ENCODE results near the gene PFKFB2.

Gene PFKFB2

DNA sequence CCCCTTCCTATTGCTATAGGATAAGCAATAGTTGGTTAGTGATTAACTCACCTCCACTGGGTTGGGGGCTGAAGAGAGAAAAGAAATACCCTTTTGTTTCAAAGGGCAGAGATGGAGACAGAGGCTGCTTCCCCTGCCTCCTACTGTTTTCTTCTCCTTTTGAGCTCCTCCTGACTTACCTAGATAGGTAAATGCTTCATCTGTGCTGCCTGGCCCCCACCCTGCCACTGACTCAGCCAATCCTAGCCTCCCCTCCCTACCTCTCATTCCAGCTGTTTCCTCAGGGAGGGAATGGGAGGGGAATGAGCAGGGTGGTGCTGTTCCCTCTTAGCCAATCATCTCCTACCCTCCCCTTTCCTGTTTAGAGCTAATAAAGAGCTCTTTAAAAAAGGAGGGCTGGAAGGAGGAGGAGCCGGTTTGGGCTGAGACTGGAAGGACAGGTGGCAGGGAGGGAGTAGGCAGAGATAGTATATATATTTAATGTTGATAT lies 20.5 kb upstream of the PFKFB2 start, which contains the start of gene C1orf116:
Gene C1orf116 (minus strand): TSS at position 229 of the 490 bp plus-strand sequence. CDS start 5,158 bp downstream, outside the sequence.
- DNase-seq: peak; percentile 96
- Histone ChIP-seq H3K9ac (ENCODE audit: low read length) (no peak within 1 kb of the TSS), H3K4me3 (ENCODE audit: low read length) (no peak within 1 kb of the TSS), H3K27ac (ENCODE audit: low read depth, low read length) (no peak within 1 kb of the TSS), H4K8ac (ENCODE audit: low read depth, low read length) (no peak within 1 kb of the TSS), H3K4ac (ENCODE audit: low read depth, low read length) (no peak within 1 kb of the TSS), H3K18ac (ENCODE audit: low read length) (no peak within 1 kb of the TSS), H3K36me3 (ENCODE audit: control insufficient read depth, insufficient read depth, low read length) (no peaks in the 10 kb centered on the region), H3K79me1 (ENCODE audit: low read length) (no peaks in the 10 kb centered on the region), H2BK15ac (replicated peaks; ENCODE audit: low read depth) (no peak within 1 kb of the TSS), H2BK5ac (ENCODE audit: low read length) (no peak within 1 kb of the TSS), H3K79me2 (ENCODE audit: control insufficient read depth, insufficient read depth, low read length) (no peaks in the 10 kb centered on the region), H2AK5ac (ENCODE audit: low read length) (peak within 1 kb of the TSS; percentile 7), H4K5ac (ENCODE audit: low read length) (no peak within 1 kb of the TSS), H3K27me3 (ENCODE audit: insufficient read depth, low read length, poor library complexity) (no peaks in the 10 kb centered on the region), H3K23ac (ENCODE audit: low read length) (no peak within 1 kb of the TSS), H3K4me1 (ENCODE audit: control insufficient read depth, low read depth, low read length) (peaks cover 15% of the 10 kb centered on the region), H2BK120ac (ENCODE audit: low read depth, low read length) (no peak within 1 kb of the TSS), H3K56ac (ENCODE audit: low read length) (peak within 1 kb of the TSS; percentile 22), H3K4me2 (ENCODE audit: low read length) (no peak within 1 kb of the TSS)
- no CpG with 5 or more reads among the region's 1 CpG for WGBS (ENCODE audit: extremely low coverage, insufficient coverage, low lambda C conversion rate)

DNA sequence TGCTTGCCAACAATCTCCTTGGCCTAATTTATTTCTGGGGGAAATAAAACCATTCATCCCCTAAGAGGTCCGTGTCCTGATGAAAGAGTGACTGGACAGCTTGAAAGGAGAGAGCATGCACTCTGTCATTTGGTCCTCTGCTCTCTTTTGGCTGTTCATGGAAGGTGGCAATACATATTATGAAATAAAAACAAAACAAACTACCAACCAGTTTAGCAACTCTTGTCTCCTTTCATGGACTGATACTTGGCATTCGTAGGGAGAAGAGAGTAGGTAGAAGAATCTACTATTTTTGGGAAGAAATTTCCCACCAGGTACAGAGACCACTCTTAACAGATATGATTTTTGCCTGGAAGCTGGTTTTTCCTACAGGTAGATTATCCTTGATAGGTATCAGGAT lies 19.8 kb upstream of the PFKFB2 start:
- Histone ChIP-seq H3K36me3 (ENCODE audit: control insufficient read depth, insufficient read depth, low read length) (no peaks in the 10 kb centered on the region), H2BK120ac (ENCODE audit: low read depth, low read length) (no peak overlapping the region), H3K4me3 (ENCODE audit: low read length) (no peak overlapping the region), H4K8ac (ENCODE audit: low read depth, low read length) (no peak overlapping the region), H3K23ac (ENCODE audit: low read length) (no peak overlapping the region), H3K27ac (ENCODE audit: low read depth, low read length) (no peak overlapping the region), H3K4me2 (ENCODE audit: low read length) (no peak overlapping the region), H3K56ac (ENCODE audit: low read length) (no peak overlapping the region), H4K5ac (ENCODE audit: low read length) (no peak overlapping the region), H3K9ac (ENCODE audit: low read length) (no peak overlapping the region), H3K4ac (ENCODE audit: low read depth, low read length) (no peak overlapping the region), H2BK15ac (replicated peaks; ENCODE audit: low read depth) (no peak overlapping the region), H3K27me3 (ENCODE audit: insufficient read depth, low read length, poor library complexity) (no peaks in the 10 kb centered on the region), H3K4me1 (ENCODE audit: control insufficient read depth, low read depth, low read length) (peaks cover 15% of the 10 kb centered on the region), H2AK5ac (ENCODE audit: low read length) (no peak overlapping the region), H2BK5ac (ENCODE audit: low read length) (no peak overlapping the region), H3K79me2 (ENCODE audit: control insufficient read depth, insufficient read depth, low read length) (no peaks in the 10 kb centered on the region), H3K18ac (ENCODE audit: low read length) (no peak overlapping the region), H3K79me1 (ENCODE audit: low read length) (no peaks in the 10 kb centered on the region)
- DNase-seq: no peak
- WGBS (ENCODE audit: extremely low coverage, insufficient coverage, low lambda C conversion rate): no CpG with 5 or more reads among the region's 2 CpGs

DNA sequence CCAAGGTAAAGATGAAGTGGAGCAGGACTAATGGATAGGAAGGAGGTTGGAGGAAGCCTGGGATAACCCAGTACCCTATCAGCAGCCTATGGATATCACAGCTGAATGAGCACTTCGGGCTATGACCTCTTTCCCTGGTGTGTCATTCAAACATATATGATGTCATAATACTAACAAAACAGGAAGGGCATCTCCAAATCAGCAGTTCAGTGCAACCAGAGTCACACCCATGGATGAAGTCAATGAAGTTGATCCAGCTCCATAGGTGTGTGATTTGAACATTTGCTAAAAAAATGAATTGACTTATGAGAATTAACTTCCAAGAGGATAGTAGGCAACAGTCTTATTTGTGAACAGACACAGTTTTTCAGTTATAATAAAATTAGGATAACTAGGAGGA lies 18.9 kb upstream of the PFKFB2 start:
- no peak overlapping the region for H3K27ac ChIP-seq (ENCODE audit: low read depth, low read length)
- H4K8ac ChIP-seq (ENCODE audit: low read depth, low read length): no peak overlapping the region
- H3K4me2 ChIP-seq (ENCODE audit: low read length): no peak overlapping the region
- H3K9ac ChIP-seq (ENCODE audit: low read length): no peak overlapping the region
- no peak for DNase-seq
- H3K79me1 ChIP-seq (ENCODE audit: low read length): no peaks in the 10 kb centered on the region
- no peak overlapping the region for H4K5ac ChIP-seq (ENCODE audit: low read length)
- H3K18ac ChIP-seq (ENCODE audit: low read length): no peak overlapping the region
- no peaks in the 10 kb centered on the region for H3K79me2 ChIP-seq (ENCODE audit: control insufficient read depth, insufficient read depth, low read length)
- H3K23ac ChIP-seq (ENCODE audit: low read length): no peak overlapping the region
- H2BK120ac ChIP-seq (ENCODE audit: low read depth, low read length): no peak overlapping the region
- H2BK5ac ChIP-seq (ENCODE audit: low read length): no peak overlapping the region
- H3K4me3 ChIP-seq (ENCODE audit: low read length): no peak overlapping the region
- H2AK5ac ChIP-seq (ENCODE audit: low read length): no peak overlapping the region
- no peaks in the 10 kb centered on the region for H3K27me3 ChIP-seq (ENCODE audit: insufficient read depth, low read length, poor library complexity)
- no peak overlapping the region for H2BK15ac ChIP-seq (replicated peaks; ENCODE audit: low read depth)
- peaks cover 14% of the 10 kb centered on the region for H3K4me1 ChIP-seq (ENCODE audit: control insufficient read depth, low read depth, low read length)
- H3K36me3 ChIP-seq (ENCODE audit: control insufficient read depth, insufficient read depth, low read length): no peaks in the 10 kb centered on the region
- H3K4ac ChIP-seq (ENCODE audit: low read depth, low read length): no peak overlapping the region
- no CpG with 5 or more reads among the region's 1 CpG for WGBS (ENCODE audit: extremely low coverage, insufficient coverage, low lambda C conversion rate)
- no peak overlapping the region for H3K56ac ChIP-seq (ENCODE audit: low read length)

DNA sequence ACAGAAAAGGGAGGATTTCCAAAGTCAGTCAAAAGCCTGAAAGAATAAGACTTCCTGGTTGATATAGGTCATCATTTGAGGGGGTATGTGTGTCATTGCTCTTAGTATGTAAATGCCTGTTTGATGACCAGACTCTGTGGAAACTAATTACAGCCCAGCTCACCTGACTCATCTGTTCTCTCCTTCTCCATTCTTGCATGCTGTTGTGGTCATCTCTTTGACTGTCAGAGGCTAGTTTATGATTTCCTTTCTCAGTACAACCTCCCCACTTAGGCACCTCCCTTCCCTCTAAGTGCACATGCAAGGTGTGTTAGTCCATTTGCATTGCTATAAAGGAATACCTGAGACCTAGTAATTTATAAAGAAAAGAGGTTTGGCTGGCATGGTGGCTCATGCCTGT lies 18.1 kb upstream of the PFKFB2 start:
- Histone ChIP-seq H3K9ac (ENCODE audit: low read length) (no peak overlapping the region), H3K27me3 (ENCODE audit: insufficient read depth, low read length, poor library complexity) (no peaks in the 10 kb centered on the region), H3K4me3 (ENCODE audit: low read length) (no peak overlapping the region), H3K36me3 (ENCODE audit: control insufficient read depth, insufficient read depth, low read length) (no peaks in the 10 kb centered on the region), H2BK15ac (replicated peaks; ENCODE audit: low read depth) (no peak overlapping the region), H3K56ac (ENCODE audit: low read length) (no peak overlapping the region), H3K4ac (ENCODE audit: low read depth, low read length) (no peak overlapping the region), H3K18ac (ENCODE audit: low read length) (no peak overlapping the region), H2BK120ac (ENCODE audit: low read depth, low read length) (no peak overlapping the region), H3K4me1 (ENCODE audit: control insufficient read depth, low read depth, low read length) (peaks cover 11% of the 10 kb centered on the region), H2BK5ac (ENCODE audit: low read length) (no peak overlapping the region), H4K5ac (ENCODE audit: low read length) (no peak overlapping the region), H3K79me2 (ENCODE audit: control insufficient read depth, insufficient read depth, low read length) (no peaks in the 10 kb centered on the region), H4K8ac (ENCODE audit: low read depth, low read length) (no peak overlapping the region), H3K23ac (ENCODE audit: low read length) (no peak overlapping the region), H3K79me1 (ENCODE audit: low read length) (no peaks in the 10 kb centered on the region), H3K27ac (ENCODE audit: low read depth, low read length) (no peak overlapping the region), H2AK5ac (ENCODE audit: low read length) (no peak overlapping the region), H3K4me2 (ENCODE audit: low read length) (no peak overlapping the region)
- DNase-seq: peak; percentile 32

DNA sequence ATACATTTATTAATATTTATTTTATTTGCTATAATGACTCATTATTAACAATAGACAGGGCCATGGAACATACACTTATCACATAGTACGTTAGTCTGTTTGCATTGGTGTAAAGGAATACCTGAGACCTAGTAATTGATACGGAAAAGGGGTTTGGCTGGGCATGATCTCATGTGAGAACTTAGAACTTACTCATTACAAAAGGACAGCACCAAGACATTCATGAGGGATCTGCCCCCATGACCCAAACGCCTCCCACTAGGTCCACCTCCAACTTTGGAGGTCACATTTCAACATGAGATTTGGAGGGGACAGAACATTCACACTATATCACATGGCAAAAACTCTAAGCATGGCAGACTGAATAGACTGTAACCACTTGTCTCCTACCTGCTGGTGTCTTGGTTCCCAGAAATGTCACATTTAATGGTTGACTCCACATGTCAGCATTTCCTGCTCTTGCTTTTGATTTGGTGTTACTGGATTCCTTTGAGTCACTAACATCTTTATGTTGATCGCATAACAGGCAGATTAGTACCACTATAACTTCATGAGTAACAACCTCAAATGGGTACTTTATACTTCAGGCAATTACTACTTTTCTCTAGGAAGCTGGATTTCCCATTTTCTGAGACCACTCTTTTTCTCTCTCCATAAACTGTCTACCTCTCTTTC lies 17.1 kb upstream of the PFKFB2 start:
- H3K4ac ChIP-seq (ENCODE audit: low read depth, low read length): no peak overlapping the region
- H3K23ac ChIP-seq (ENCODE audit: low read length): no peak overlapping the region
- no peak for DNase-seq
- H2BK15ac ChIP-seq (replicated peaks; ENCODE audit: low read depth): no peak overlapping the region
- H3K4me2 ChIP-seq (ENCODE audit: low read length): no peak overlapping the region
- H2AK5ac ChIP-seq (ENCODE audit: low read length): no peak overlapping the region
- no peak overlapping the region for H2BK5ac ChIP-seq (ENCODE audit: low read length)
- H2BK120ac ChIP-seq (ENCODE audit: low read depth, low read length): no peak overlapping the region
- no CpG with 5 or more reads among the region's 4 CpGs for WGBS (ENCODE audit: extremely low coverage, insufficient coverage, low lambda C conversion rate)
- no peaks in the 10 kb centered on the region for H3K36me3 ChIP-seq (ENCODE audit: control insufficient read depth, insufficient read depth, low read length)
- no peak overlapping the region for H3K56ac ChIP-seq (ENCODE audit: low read length)
- H3K79me2 ChIP-seq (ENCODE audit: control insufficient read depth, insufficient read depth, low read length): no peaks in the 10 kb centered on the region
- no peaks in the 10 kb centered on the region for H3K27me3 ChIP-seq (ENCODE audit: insufficient read depth, low read length, poor library complexity)
- no peak overlapping the region for H3K4me3 ChIP-seq (ENCODE audit: low read length)
- H3K9ac ChIP-seq (ENCODE audit: low read length): no peak overlapping the region
- no peak overlapping the region for H3K27ac ChIP-seq (ENCODE audit: low read depth, low read length)
- peaks cover 3% of the 10 kb centered on the region for H3K4me1 ChIP-seq (ENCODE audit: control insufficient read depth, low read depth, low read length)
- no peak overlapping the region for H4K8ac ChIP-seq (ENCODE audit: low read depth, low read length)
- H3K79me1 ChIP-seq (ENCODE audit: low read length): no peaks in the 10 kb centered on the region
- no peak overlapping the region for H3K18ac ChIP-seq (ENCODE audit: low read length)
- H4K5ac ChIP-seq (ENCODE audit: low read length): no peak overlapping the region

DNA sequence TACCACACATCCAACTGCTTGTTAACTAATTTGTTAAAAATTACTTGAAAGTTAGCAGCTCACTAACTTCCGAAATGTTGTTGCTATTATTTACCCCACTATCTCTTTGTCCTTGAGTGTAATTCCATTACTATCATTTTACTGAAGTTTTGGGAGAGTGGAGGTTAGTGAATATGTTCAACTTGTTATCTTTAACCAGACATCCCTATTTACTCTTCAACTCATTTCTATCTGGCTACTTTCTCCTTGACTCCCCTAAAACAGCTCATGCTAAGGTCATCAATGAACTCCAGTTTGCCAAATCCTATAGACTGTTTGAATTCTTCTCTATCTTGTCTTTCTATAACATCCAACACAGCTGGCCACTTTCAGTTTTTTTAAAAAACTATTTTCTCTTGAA lies 16.2 kb upstream of the PFKFB2 start:
- Histone ChIP-seq H3K4me3 (ENCODE audit: low read length) (no peak overlapping the region), H2BK5ac (ENCODE audit: low read length) (no peak overlapping the region), H4K5ac (ENCODE audit: low read length) (no peak overlapping the region), H4K8ac (ENCODE audit: low read depth, low read length) (no peak overlapping the region), H3K36me3 (ENCODE audit: control insufficient read depth, insufficient read depth, low read length) (no peaks in the 10 kb centered on the region), H2BK120ac (ENCODE audit: low read depth, low read length) (no peak overlapping the region), H3K79me1 (ENCODE audit: low read length) (no peaks in the 10 kb centered on the region), H3K56ac (ENCODE audit: low read length) (no peak overlapping the region), H3K4me2 (ENCODE audit: low read length) (no peak overlapping the region), H3K9ac (ENCODE audit: low read length) (no peak overlapping the region), H3K79me2 (ENCODE audit: control insufficient read depth, insufficient read depth, low read length) (no peaks in the 10 kb centered on the region), H3K23ac (ENCODE audit: low read length) (no peak overlapping the region), H2BK15ac (replicated peaks; ENCODE audit: low read depth) (no peak overlapping the region), H3K27me3 (ENCODE audit: insufficient read depth, low read length, poor library complexity) (no peaks in the 10 kb centered on the region), H3K18ac (ENCODE audit: low read length) (no peak overlapping the region), H3K27ac (ENCODE audit: low read depth, low read length) (no peak overlapping the region), H3K4ac (ENCODE audit: low read depth, low read length) (no peak overlapping the region), H3K4me1 (ENCODE audit: control insufficient read depth, low read depth, low read length) (peaks cover 2% of the 10 kb centered on the region), H2AK5ac (ENCODE audit: low read length) (no peak overlapping the region)
- no peak for DNase-seq
- no CpG with 5 or more reads among the region's 1 CpG for WGBS (ENCODE audit: extremely low coverage, insufficient coverage, low lambda C conversion rate)

All from mesendoderm (in vitro differentiated cells).